Measurements from ENCODE around the gene TGOLN2.

Gene TGOLN2

DNA sequence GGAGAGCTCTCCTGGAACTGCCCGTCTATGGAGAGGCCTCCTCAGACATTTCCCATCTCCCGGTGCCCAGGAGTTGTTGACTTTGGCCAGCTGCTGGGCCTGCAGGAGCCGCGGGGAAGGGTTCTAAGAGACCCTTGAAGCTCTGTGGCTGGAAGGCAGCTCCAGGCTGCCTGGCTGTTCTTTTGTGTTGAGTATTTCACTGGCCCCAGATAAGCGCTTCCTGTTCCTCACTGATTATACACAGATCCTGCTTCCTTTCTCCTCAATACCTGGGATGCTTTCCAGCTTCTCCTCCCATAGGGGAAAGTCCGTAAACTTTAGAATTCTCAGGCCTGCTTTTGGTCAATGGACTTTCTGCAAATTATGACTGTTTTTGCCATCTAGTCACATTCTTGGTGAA is 57.8 kb downstream of the TGOLN2 start:
- no peak for DNase-seq (ENCODE audit: low read depth in 4 of 4, low spot score in 1 of 4)
